NCI-H187 (cell line): ENCODE measurements around the gene USP7.
"Not testable (repeated sequence)": the region's sequence is repeated elsewhere in the genome, so short reads cannot be mapped to it uniquely, and the experiment has no call there.

Experiments used
- DNase-seq, 2 experiments: peaks; one replicate each; lab custom pipeline; 2025; lab: John Stamatoyannopoulos, UW

The USP7 gene

DNA sequence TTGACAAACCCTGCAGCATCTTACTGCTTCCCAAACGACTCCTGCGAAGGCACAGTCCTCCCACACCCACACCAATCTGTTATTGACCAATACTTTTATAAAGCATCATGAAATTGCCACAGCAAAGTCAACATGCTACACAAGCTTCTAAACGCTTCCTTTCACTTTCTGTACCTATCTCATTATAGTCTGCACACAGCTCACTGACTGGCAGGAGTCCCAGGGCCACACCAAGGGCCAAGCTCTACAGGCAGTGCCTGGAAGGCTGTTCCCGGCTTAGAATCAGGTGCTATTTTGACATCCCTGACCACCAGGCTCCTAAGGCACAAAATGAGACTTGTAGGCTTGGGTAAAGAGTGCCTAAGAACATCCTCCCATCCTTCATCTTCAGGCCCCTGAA, 39.5 kb downstream of the USP7 start:
- no peak for DNase-seq

DNA sequence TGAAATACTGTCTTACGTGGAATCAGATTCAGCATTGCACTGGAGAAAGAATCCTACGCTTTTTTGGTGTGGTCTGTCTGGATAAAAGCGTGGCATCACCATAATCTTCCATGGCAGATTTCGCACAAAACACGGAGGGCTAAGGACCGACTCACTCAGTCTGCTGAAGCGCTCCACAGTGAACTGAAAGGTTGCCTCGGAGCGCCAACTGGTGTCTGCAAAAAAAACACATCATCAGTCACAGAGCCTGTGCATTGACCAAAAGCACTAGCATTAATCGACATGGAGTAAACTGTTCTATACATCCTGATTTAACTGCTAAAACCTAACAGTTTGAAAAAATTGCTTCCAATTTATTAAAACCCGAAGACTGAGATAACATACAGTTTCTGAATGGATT, 40.5 kb downstream of the USP7 start:
- no peak for DNase-seq

DNA sequence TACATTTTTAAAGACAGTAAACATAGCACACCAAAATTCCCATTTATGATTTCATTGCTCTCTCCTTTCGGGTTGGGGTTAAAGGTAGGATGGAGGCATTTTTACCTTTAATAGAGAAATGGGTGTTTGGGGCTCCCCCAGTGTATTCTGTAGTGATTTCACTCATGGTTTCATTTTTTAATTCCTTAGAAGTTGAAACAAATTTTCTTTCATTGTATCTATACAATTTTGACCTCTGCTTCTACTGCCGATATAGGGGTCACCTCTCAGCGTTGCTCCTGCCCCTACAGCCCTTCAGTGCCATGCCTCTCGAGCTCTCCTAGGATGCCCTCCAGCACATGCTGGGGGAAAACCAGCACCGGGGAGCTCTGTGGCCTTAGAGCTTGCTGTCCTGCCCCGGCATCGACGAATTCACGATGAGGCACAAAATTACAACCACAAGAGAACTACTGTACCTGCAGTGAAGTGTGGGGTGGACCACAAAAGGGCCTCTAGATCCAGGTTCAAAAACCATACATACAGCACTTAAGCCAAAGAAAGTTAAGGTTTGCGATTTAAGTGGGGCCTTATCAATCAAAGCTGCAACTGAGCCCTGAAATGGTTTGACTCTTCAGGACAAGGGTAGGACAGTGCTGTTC, 42.2 kb downstream of the USP7 start:
- DNase-seq: no peak

GRCh38 chr16:8920645-8921346, 42.9 kb downstream of the USP7 start:
- no peak for DNase-seq

DNA sequence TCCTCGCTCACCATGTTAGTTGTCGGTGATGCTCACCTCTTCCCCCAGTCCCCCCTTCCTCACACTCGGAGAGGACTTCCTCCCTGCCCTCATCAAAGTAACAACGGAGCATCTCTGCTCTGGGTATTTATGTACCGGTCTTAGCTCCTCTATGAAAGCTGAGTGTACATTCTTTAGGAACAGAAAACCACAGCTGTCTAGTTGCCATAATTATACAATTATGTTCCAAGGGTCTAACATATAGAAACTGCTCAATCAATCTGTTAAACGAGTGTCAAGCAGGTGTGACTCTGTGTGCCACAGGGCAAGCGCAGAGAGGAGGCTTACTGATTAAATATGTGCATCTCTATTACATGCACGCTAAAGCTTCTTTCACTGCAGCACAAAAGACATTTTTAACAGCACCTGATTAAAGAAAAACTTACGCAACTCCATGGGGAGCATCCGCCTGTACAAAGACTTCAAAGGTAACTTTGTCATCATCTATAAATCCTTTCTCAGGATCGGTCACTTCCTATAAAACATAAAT, 43.7 kb downstream of the USP7 start:
- no peak for DNase-seq

GRCh38 chr16:8919089-8919933, 44.4 kb downstream of the USP7 start:
- no peak for DNase-seq

GRCh38 chr16:8917336-8917735, 46.4 kb downstream of the USP7 start:
- not testable (repeated sequence) for DNase-seq

DNA sequence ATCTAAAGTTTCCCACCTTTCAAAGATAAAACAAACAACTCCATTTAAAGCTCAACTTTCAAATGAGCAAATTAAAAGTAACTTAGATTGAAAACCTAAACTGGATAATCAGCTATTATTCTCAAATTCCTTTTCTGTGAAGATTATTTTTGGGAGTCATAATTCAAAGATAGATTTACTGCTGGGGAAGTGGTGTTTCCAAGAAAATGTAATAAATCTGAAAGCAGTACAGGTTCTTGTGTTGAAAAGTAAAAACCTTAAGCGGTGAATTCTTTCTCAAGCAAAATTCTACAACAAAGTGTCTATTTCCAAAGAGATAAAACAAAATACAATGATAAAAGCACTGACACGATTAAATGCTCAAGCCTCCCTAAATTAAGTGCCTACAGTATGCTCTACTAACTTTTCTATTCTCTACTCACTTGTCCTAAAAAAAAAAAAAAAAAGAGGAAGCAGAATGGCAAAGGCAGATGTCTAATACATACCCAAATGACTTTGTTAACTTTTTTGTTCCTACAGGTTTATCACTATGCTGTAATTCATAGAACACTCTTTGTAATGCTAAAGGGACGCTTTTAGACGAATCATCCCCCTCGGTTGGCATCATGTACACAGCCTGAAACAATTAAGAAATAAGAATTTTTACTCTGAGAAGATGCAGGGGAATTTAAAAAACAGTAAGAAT, 47.0 kb downstream of the USP7 start:
- no peak for DNase-seq

GRCh38 chr16:8915722-8916301, 47.9 kb downstream of the USP7 start:
- DNase-seq: no peak

DNA sequence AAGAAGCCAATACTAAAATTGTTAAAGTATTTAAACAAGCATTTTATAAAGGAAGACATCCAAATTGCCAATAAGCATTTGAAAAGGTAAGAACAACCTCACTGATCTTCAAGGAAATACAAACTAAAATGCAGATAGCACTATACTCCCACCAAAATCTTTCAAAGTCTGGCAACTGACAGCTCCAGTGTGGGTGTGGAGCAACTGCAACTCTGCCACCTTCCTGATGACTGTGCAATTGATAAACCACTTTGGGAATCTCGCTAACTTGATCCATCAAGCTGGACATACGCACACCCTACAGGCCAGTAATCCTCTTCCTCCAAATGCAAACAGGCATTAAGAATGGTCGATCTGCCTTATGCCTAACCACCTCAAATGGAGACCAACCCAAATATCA, 49.6 kb downstream of the USP7 start:
- DNase-seq: no peak

GRCh38 chr16:8912793-8913192, 50.9 kb downstream of the USP7 start:
- DNase-seq: no peak

- DNase-seq: no peak
These were observed 52.9 kb downstream of the USP7 start for GRCh38 chr16:8910811-8911210.

DNA sequence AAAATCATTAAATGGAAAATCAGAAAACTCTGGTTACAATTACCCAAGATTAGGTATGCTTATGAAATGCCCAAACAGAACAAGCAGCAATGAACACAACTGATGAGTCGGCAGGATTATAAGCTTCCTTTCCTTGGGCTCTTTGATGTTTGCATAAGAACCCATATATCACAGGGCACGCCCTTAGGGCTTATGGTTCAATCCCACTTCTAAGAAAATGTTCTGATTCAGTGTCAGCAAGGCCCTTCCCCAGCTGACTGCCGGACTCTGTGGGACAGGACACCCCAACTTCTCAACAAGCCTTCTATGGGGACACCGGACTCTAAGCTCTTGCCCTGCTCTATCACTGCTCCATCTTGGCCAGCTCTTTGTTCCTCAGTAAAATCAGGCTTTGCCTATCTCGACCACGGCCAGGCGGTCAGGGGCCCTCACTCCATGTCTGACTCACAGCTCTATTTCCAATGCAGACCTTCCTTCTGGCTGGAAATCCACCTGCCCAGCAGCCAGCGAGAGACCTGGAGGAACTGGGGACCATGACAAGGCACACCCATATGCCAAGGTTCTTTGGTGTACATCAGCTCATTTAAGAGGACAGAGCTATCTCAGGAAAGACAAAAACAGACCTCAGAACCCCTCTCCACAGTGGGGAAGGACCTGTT, 54.8 kb downstream of the USP7 start:
- no peak for DNase-seq

DNA sequence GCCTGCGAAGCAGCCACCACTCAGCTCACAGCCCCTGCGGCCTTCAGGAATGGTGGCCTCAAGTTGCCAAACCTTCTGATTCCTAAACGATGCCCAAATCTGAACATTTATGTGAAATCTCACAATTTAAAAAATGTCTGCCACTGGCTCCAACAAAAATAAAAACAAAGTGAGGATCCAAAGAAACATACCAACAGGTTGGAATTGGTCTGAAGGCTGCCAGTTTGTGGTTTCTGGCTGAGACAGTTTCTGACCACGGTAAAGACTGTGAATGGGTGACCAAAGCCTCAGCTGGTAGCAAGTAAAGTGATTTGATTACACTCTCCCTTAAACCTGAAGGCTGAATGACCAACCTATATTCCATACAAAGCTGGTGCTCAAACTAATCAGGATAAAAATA, 56.6 kb downstream of the USP7 start:
- no peak for DNase-seq

DNA sequence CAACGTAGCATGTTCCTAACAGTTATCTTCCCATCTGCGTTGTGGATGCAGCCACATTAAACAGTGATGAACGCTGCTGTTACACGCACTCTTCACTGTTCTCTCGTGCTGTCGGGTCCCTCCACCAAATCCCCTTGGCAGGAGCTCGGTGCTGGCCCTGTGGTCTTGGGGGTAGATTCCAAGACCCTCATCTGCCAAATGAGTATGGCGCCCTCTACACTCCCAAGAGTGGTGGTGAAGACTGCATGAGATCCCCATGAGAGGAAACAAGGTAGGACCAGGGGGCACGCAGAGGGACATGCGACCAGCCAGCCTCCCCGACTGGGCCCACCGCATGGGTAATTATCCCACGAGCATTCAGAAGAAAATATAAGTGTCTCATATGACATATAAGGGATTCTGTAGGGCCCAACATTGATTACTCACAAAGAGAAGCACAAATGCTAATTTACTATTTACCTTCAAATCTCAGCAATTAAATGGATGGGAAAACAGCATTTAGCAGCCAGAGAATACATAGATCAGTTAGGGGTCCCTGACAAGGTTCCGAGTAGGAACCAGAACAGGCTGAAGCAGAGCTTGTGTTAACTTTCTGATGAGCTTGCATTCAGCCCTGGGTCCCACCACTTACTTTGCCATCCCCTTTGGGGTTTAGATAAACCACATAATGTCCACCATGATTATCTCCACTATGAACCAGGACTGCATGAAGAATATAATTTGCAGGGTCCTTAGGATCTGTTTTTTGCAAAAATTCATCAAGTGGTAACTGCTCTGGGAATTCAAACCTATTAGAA, 57.7 kb downstream of the USP7 start:
- DNase-seq: no peak

- no peak for DNase-seq
These were observed 58.4 kb downstream of the USP7 start for GRCh38 chr16:8905168-8905762.

DNA sequence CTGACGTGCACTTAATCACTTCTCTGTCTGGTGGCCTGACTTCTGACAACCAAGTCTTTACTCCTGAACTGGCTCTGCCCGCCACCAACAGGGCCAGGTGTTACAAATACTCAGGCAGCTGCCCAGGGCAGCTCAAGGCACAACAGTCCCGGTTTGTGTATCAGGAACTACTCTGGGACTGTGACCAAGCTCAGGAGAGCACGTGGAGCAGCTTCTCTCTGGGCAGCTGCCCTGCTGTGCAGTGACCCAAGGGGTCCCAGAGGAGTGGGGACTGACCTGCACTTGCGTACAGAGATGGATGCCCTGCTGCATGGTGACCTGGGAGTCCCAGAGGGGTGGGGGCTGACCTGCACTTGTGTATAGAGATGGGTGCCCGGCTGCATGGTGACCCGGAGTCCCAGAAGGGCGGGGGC, 59.7 kb downstream of the USP7 start:
- no peak for DNase-seq

GRCh38 chr16:8903004-8903403, 60.7 kb downstream of the USP7 start:
- DNase-seq: no peak

DNA sequence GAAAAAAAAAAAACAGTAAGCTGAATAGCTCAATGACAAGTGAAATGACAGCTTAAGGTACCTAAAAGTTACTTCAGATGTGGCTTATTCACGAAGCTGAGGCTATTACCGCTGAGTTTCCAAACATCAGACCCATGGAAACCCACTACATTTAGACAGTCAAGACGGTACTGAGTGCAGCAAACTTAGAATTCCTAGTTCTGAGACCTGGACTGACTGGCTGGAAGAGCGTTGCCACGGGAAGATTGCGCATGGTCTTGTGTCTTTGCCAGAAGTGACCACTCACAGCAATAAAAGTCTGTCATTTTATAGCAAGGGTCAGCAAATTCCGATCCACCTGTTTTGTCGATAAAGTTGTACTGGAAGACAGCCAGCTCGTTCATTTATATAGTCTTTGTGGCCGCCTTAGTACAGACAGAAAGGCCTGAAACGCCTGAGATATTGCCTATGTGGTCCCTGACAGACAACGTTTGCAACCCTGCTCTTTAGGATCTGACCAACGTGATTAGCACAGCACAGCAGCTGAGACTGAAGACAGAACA, 62.3 kb downstream of the USP7 start:
- no peak for DNase-seq

- no peak for DNase-seq
These were observed 63.4 kb downstream of the USP7 start for GRCh38 chr16:8900343-8900742.
